Lower lobe of right lung (tissue), 2 donors: ENCODE results near the gene GATA3. TPM values are rescaled to one million over a fixed set of nuclear protein-coding genes. Genes with fewer than 3 reads are reported as not detected.

Experiments used
- ATAC-seq, 2 donors: fragments of 200-7000 bp; cut with Tn5 transposase; one replicate each; pipeline ENCODE4 v1.9.1; 2020 to 2022; ENCODE audit warnings: mild to moderate bottlenecking in 2 of 2, moderate library complexity in 2 of 2
- DNase-seq: peaks from one replicate; pipeline ENCODE4 v3.0.0-alpha.2; 2020
- H3K27ac ChIP-seq: fragments of 200-600 bp; one replicate; pipeline ENCODE4 v1.8.0; 2022
- H3K27me3 ChIP-seq: fragments of 200-600 bp; one replicate; pipeline ENCODE4 v1.8.0; 2022; ENCODE audit warnings: low read depth
- H3K36me3 ChIP-seq: fragments of 200-600 bp; one replicate; pipeline ENCODE4 v1.8.0; 2022; ENCODE audit warnings: mild to moderate bottlenecking
- H3K4me1 ChIP-seq: fragments of 200-600 bp; one replicate; pipeline ENCODE4 v1.8.0; 2022
- H3K4me3 ChIP-seq: fragments of 200-600 bp; one replicate; pipeline ENCODE4 v1.8.0; 2022; ENCODE audit warnings: mild to moderate bottlenecking
- H3K9me3 ChIP-seq: fragments of 200-600 bp; one replicate; pipeline ENCODE4 v1.8.0; 2022
- intact Hi-C: fragments of 100-400 bp; cut with DNase I; formaldehyde crosslinking; loops from one replicate; pipeline ENCODE4 v1.11.0; 2022
- total RNA-seq: library from RNA; stranded (reverse); fragmentation: NEBNext Ultra II Directional; extraction: Animal tissue kit (Norgen Biotek cat#: 25700); gene quantifications from one replicate; pipeline ENCODE4 v1.2.1, GENCODE V29; 2021
- TF ChIP-seq, protein P1 (sequence below): fragments of 200-600 bp; IDR thresholded peaks from one replicate; pipeline ENCODE4 v1.8.0; 2022; ENCODE audit warnings: antibody characterized with exemption, mild to moderate bottlenecking
- donor health status: DM: no; HTN: yes; CAD: no; lungs with severe emphysema.

The GATA3 gene
- total RNA-seq, 1 donor from 2014 or later: 4.6 TPM

DNA sequence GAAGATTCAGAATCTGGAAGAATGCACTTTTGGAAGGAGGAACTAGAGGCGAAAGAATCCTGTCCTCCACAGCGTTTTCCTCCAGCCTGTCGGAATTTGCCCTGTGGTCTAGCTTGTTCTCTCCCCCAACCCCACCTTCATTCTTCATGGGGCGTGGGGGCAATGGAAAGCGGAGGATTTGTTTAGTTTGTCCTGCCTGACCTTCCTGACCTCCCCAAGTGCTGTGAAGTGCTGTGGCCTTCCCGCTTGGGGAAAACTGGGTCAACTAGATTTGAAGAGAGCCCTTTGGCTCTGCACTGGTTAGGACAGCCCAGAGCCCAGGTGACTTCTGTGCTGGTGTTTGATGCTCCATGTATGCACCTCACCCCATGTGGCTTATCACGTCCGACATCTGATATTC is 49.1 kb downstream of the GATA3 start:
- peaks cover 8% of the 10 kb centered on the region for H3K4me1 ChIP-seq
- H3K9me3 ChIP-seq: no peaks in the 10 kb centered on the region
- peak; percentile 61 to 75 for ATAC-seq
- no peak overlapping the region for H3K27ac ChIP-seq
- intact Hi-C loops: no loop called here
- TF ChIP-seq, protein P1, sequence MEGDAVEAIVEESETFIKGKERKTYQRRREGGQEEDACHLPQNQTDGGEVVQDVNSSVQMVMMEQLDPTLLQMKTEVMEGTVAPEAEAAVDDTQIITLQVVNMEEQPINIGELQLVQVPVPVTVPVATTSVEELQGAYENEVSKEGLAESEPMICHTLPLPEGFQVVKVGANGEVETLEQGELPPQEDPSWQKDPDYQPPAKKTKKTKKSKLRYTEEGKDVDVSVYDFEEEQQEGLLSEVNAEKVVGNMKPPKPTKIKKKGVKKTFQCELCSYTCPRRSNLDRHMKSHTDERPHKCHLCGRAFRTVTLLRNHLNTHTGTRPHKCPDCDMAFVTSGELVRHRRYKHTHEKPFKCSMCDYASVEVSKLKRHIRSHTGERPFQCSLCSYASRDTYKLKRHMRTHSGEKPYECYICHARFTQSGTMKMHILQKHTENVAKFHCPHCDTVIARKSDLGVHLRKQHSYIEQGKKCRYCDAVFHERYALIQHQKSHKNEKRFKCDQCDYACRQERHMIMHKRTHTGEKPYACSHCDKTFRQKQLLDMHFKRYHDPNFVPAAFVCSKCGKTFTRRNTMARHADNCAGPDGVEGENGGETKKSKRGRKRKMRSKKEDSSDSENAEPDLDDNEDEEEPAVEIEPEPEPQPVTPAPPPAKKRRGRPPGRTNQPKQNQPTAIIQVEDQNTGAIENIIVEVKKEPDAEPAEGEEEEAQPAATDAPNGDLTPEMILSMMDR: no peak
- H3K4me3 ChIP-seq: no peak overlapping the region
- DNase-seq: no peak
- H3K36me3 ChIP-seq: no peaks in the 10 kb centered on the region
- peaks cover 4% of the 10 kb centered on the region for H3K27me3 ChIP-seq

DNA sequence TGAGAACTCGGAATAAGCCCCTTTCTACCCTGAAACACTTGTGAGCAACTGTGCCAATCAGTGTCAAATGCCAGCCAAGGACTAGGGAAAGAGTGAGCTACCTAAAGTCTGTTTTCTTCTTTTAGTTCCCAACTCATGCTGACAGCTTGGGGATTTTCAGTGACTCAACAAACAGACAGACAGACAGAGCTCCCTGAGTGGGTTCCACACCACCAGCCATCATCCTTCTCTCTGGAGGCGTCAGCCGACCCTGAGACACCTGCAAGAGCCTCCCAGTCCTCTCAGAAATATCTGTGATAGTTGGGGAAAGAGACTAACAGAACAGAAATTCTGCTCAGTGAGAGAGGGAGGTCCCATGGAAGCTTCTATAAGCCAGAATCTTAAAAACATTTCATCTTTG is 49.5 kb downstream of the GATA3 start:
- intact Hi-C loops: no loop called here
- Histone ChIP-seq H3K4me1 (peaks cover 8% of the 10 kb centered on the region), H3K9me3 (no peaks in the 10 kb centered on the region), H3K27me3 (peaks cover 4% of the 10 kb centered on the region), H3K36me3 (no peaks in the 10 kb centered on the region), H3K4me3 (no peak overlapping the region), H3K27ac (no peak overlapping the region)
- TF ChIP-seq, protein P1: no peak
- ATAC-seq (no peak), DNase-seq (no peak)

DNA sequence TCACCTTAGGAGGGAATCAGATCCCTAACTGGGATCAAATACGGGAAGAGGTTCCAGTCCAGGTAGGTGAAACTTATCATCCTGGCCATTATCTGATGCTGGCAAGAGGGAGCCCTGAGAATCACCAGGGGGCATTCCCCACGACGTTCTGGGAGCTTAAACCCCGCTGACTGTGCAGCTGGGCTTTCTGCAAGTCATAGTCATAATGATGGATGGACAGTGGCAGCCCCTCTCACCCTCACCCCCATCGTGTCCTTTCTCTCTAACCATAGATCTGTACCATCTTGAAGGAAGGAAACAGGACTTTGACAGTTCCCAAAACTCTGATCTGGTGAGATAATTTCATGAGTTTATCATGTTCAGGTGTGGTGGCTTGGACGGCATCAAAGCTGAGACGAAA is 50.2 kb downstream of the GATA3 start:
- H3K36me3 ChIP-seq: no peaks in the 10 kb centered on the region
- intact Hi-C loops: no loop called here
- no peak for DNase-seq

DNA sequence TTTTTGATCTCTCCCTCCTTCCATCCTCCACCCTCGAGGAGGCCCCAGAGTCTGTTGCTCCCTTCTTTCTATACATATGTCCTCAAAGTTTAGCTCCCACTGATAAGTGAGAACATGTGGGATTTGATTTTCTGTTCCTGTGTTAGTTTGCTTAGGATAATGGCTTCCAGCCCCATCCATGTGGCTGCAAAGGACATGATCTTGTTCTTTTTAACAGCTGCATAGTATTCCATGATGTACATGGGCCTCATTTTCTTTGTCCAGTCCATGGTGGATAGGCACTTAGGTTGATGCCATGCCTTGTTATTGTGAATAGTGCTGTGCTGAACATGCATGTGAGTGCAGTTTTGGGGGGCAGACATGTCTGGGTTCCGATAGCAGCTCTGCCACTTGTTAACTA is 51.4 kb downstream of the GATA3 start:
- H3K27ac ChIP-seq: no peak overlapping the region
- ATAC-seq: no peak
- H3K4me3 ChIP-seq: no peak overlapping the region
- H3K4me1 ChIP-seq: peaks cover 8% of the 10 kb centered on the region
- H3K9me3 ChIP-seq: no peaks in the 10 kb centered on the region
- peaks cover 4% of the 10 kb centered on the region for H3K27me3 ChIP-seq
- intact Hi-C loops: no loop called here
- H3K36me3 ChIP-seq: no peaks in the 10 kb centered on the region
- TF ChIP-seq, protein P1: no peak
- no peak for DNase-seq

More for the DNA sequence above, 50.2 kb downstream of the GATA3 start:
- TF ChIP-seq, protein P1: no peak
- peaks cover 8% of the 10 kb centered on the region for H3K4me1 ChIP-seq
- H3K4me3 ChIP-seq: no peak overlapping the region
- no peak for ATAC-seq
- no peaks in the 10 kb centered on the region for H3K9me3 ChIP-seq
- no peak overlapping the region for H3K27ac ChIP-seq
- H3K27me3 ChIP-seq: peaks cover 4% of the 10 kb centered on the region

DNA sequence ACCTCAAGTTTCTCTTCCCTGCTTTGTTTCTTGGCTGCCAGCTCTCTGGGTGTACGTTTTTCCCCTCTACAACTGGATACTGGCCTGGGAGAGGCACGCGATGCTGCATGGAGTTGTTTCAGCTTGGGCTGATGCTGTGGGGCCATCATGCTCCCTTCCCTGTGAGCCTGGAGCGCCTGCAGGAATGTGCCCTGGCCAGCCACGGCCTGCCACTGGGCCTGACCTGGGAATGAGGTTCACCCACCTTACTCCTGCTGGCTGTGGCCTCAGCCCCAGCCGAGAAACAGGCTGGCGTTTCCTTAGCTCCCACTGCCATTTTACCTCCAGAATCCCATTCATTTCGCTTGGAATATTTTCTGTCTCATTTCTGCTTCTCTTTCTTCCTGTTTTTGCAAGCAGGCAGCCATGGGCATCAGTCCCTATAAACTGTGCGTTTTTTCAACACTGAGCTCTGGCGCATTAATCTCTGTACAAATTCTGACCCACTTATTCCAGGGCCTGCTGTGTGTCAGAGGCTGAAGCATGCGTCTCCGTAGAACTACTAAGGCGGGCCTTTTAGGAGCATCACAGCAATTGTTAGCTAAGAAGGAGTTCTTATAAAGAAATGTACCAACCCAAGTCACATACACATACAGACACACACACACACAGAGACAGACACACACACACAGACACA is 57.9 kb downstream of the GATA3 start:
- intact Hi-C loops: no loop called here
- H3K4me3 ChIP-seq: no peak overlapping the region
- DNase-seq: no peak
- H3K27ac ChIP-seq: no peak overlapping the region
- no peaks in the 10 kb centered on the region for H3K36me3 ChIP-seq
- no peaks in the 10 kb centered on the region for H3K27me3 ChIP-seq
- no peak for ATAC-seq
- TF ChIP-seq, protein P1: no peak
- H3K4me1 ChIP-seq: no peaks in the 10 kb centered on the region
- no peaks in the 10 kb centered on the region for H3K9me3 ChIP-seq
